Colon (tissue), 2 donors: ENCODE results near the gene GPX2.
"Not testable (repeated sequence)": the region's sequence is repeated elsewhere in the genome, so short reads cannot be mapped to it uniquely, and the experiment has no call there.

Source experiments
- FAIRE-seq: peaks from 2 replicates; lab custom pipeline; 2012; peaks lifted over from hg19 to GRCh38; lab: Jason Lieb, UNC
- donor health status: control.
- donor health status: control.

Gene GPX2

DNA sequence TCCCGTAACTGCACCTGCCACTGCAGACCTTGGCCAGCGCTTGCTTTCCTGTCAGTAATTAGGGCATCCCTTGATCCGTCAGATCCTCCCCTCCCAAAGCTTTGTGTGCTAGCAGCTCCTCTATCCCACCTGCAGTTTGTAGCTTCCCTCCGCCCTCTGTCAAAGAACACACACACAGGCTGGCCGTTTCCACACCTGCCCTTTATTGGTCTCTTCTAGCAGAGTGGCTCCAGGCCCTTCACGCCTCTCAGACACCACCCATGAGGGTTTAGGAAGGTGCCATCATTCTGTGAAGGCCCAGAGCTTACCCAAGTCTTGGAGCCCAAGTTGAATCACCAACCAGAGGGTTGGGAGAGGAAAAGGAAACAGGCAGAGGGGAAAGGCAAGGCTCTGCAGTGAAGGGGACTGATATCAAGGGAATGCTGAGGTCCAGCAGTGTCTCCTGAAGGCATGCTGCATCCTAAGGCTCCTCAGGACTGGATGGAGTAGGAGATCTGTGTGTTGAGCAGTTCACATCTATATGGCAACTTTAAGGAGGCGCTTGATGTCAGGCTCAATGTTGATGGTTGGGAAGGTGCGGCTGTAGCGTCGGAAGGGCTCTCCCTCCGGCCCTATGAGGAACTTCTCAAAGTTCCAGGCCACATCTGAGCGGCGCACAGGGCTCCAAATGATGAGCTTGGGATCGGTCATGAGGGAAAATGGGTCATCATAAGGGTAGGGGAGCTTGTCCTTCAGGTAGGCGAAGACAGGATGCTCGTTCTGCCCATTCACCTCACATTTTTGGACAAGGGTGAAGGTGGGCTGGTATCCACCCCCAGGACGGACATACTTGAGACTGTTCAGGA lies 3.4 kb downstream of the GPX2 start:
- FAIRE-seq: no peak

- FAIRE-seq: no peak
Observed at GRCh38 chr14:64937821-64938193, 4.7 kb downstream of the GPX2 start.

DNA sequence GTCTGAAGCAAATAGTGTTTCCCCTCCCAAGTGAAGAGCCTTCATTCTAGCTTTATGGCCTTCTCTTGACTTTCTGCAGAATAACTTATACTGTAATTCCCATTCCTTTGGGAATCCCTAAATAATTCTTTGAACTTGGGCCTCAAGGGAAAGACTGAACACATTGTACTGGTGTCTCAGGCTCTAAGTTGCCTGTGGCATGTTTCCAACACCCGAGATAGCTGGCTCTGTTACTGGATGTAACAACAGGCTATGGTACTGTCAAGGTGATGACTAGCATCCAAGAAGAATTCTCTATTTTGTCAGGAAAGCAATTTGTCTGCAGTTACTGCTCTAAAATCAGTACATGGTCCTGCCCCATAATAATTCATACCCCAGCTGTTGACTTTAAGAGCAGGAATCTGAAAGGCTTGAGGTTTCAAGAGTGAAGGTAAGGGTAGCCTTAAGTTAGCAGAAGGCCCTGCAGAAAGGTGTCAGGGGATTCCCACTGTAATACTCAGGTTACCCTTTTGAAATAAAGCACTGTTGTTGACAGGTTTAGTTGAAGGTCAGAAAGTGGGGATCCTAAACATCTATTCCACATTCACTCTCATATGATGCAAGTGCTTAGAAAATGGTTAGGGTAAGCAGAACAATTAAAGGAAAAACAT lies 5.2 kb downstream of the GPX2 start:
- FAIRE-seq: no peak

GRCh38 chr14:64935508-64935907 lies 7.0 kb downstream of the GPX2 start:
- FAIRE-seq: no peak

GRCh38 chr14:64934338-64934929 lies 8.1 kb downstream of the GPX2 start:
- FAIRE-seq: no peak

DNA sequence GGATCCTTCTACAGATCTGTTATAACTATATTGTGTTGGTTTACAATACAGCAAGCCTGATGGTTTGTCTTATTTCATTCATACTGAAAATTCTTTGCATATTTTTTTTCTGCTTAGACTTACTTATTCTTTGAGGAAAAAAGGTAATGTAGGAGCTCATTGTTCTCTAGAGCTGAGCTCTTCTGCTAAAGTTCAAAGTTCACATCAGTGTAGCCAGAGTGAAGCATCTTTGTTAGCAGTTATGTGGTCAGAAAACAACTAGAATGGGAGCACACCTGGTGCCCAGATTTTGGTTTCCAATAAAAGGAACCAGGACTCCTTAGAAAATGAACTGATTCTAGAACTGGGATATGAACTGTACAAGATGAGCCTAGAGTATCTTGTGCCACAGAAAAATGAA lies 10.3 kb downstream of the GPX2 start:
- FAIRE-seq: no peak

DNA sequence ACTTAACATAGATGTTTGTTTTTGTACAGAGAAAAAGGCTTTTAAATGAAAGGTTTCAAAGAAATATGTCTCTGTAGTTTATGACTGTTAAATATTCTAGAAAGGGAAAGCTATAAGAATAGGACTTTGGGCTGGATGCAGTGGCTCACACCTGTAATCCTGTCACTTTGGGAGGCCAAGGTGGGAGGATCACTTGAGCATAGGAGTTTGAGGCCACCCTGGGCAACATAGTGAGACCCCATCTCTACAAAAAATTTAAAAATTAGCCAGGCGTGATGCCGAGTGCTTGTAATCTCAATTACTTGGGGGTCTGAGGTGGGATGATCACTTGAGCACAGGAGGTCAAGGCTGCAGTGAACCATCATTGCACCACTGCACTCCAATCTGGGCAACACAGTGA lies 11.4 kb downstream of the GPX2 start:
- FAIRE-seq: no peak

DNA sequence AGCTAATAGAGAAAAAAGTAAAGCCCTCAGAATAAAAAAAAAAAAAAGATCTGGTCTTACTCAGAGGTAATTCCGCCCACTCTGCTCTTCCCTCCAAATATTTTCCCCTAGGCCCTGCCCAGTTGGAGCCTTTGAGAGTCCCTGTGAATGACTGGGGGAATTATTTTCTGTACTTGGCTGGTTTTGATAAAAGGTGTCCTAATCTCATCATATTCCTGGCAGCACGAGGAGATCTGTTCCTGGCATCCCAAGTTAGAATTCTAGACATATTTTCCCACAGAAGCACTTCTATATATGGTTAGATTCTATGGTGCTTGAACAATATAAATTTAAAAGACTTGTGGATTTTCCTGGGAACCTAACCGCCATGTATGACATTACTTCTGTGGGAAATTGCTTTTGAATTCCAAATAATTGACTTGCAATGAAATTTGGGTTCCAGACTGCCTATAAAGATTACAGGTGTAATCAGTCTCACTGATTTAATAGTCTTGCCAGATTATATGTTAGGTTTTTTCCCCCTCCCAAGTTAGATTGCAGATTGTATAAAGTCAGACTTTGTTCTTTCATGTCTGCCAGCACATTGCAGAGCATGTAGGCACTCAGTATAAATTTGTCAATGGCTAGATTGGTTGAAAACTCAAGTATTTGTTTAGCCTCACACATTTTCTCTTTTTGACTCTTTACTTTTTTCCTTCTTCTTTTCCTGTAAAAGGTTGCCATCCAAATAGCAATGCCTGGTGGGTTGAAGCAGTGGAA lies 12.3 kb downstream of the GPX2 start:
- FAIRE-seq: no peak

GRCh38 chr14:64929014-64929359 lies 13.6 kb downstream of the GPX2 start:
- FAIRE-seq: no peak

GRCh38 chr14:64928239-64929013 lies 14.1 kb downstream of the GPX2 start:
- no peak for FAIRE-seq

DNA sequence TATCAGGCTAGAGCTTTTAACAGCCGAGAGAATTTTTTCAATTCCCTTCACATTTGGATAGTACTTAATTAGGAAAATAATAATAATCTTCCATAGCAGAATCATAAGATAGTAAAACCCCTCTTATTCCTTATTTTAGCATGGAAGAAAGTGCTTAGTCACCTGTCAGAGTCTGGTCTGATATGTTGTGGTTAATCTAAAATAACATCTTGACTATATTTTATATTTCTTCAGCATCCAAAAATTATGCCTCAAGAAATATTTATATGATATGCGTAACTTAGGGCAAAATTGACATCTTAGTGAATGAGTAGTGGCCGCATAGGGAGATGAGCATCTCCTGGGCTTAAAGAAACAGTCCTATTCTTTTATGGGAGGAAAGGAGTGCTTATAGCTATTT lies 15.5 kb downstream of the GPX2 start:
- FAIRE-seq: no peak

- FAIRE-seq: no peak
Observed at GRCh38 chr14:64926398-64926995, 16.0 kb downstream of the GPX2 start.

- no peak for FAIRE-seq
Observed at GRCh38 chr14:64923015-64923414, 19.5 kb downstream of the GPX2 start.

DNA sequence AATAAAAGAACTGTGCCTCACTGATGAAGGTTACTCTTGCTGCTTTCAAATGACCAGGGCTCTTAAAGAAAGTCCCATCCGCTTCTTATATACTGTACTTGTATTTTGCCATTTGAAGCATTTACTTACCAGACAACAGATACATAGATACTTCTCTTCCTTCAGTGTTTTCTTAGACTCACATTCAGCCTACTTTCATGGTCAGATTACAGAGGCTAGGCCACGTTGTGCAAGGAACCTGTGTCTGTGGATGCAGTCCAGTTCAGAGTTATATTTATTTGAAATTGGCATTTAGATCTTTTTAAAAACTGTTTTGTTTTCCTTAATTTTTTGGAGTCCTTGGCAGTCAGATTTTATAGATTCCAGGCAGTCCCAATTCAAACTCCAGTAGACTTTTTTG lies 22.1 kb downstream of the GPX2 start:
- FAIRE-seq: no peak

DNA sequence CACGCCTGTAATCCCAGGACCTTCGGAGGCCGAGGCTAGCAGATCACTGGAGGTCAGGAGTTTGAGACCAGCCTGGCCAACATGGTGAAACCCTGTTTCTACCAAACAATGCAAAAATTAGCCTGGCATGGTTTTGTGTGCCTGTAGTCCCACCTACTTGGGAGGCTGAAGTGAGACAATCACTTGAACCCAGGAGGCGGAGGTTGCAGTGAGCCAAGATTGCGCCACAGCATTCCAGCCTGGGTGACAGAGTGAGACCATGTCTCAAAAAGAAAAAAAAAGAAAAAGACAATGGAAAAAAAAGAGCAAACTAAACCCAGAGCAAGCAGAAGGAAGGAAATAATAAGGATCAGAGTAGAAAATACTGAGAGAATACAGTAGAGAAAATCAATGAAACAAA lies 22.9 kb downstream of the GPX2 start:
- no peak for FAIRE-seq

DNA sequence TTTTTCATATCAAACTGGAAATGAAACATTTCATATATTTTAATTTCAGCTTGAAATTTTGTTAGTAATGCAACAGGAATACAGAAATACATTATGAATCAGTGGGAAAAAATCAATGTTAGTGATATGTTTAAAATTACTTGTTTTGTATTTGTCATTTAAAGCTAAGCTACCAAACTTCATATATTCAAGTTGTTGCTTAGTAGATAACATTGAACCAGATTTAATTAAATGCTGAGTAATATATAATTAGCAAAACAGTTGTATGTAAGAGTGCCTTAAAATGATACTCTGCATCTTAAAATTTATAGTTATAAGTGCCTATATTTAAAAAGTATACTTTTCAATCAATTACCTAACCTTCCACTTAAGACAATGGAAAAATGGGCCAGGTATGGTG lies 23.3 kb downstream of the GPX2 start:
- FAIRE-seq: no peak

GRCh38 chr14:64918216-64918615 lies 24.3 kb downstream of the GPX2 start:
- FAIRE-seq: no peak

DNA sequence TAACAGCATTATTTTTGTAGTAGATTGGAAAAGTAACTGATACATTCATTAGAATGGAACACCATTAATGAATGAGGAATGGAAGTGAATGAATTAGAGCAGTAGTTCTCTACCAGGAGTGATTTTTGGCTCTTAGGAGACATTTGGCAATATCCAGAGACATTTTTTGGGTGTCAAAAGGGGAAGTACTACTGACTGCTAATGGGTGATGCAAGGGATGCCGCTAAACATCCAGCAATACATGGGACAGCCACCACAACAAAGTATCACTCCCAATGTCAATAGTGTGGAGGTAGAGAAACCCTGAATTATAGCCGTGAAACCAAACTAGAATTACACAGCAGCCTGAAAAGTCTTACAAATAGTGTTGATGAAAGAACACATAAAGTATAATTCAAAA lies 26.7 kb downstream of the GPX2 start:
- no peak for FAIRE-seq

GRCh38 chr14:64915029-64915424 lies 27.5 kb downstream of the GPX2 start:
- no peak for FAIRE-seq

GRCh38 chr14:64914237-64915028 lies 28.1 kb downstream of the GPX2 start, which contains the start of gene CHURC1:
Gene CHURC1 (plus strand): TSS chr14:64914455. CDS start chr14:64914496, 41 bp downstream.
- FAIRE-seq: no peak

DNA sequence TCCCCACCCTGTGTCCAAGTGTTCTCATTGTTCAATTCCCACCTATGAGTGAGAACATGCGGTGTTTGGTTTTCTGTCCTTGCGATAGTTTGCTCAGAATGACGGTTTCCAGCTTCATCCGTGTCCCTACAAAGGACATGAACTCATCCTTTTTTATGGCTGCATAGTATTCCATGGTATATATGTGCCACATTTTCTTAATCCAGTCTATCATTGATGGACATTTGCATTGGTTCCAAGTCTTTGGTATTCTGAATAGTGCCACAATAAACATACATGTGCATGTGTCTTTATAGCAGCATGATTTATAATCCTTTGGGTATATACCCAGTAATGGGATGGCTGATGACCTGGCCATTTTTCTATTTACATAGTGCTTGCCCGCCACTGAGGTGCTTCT lies 29.1 kb downstream of the GPX2 start:
- not testable (repeated sequence) for FAIRE-seq
